Transverse colon (tissue), 4 donors: ENCODE measurements around the gene MAMDC4. TPM values are rescaled to one million over a fixed set of nuclear protein-coding genes. Genes with fewer than 3 reads are reported as not detected.
A peak's percentile ranks its signal among the peaks of the same experiment; 100 is the strongest.

Source experiments
- DNase-seq: peaks from one replicate; pipeline ENCODE4 v3.0.0-alpha.2; 2019
- H3K27ac ChIP-seq, 4 donors: fragments of 200-600 bp; sonication (generic); 2 replicates each; pipeline ENCODE4 v1.5.1; 2016 to 2018; ENCODE audit warnings: inconsistent platforms in 4 of 4
- H3K27me3 ChIP-seq: fragments of 200-600 bp; sonication (generic); 2 replicates; pipeline ENCODE4 v1.5.1; 2017; ENCODE audit warnings: inconsistent platforms
- H3K36me3 ChIP-seq, 4 donors: fragments of 200-600 bp; sonication (generic); 2 replicates each; pipeline ENCODE4 v1.5.1; 2017 to 2019; ENCODE audit warnings: inconsistent platforms in 4 of 4
- H3K4me1 ChIP-seq, 4 donors: fragments of 200-600 bp; sonication (generic); 2 replicates each; pipeline ENCODE4 v1.5.1; 2017 to 2020; ENCODE audit warnings: inconsistent platforms in 4 of 4
- H3K4me3 ChIP-seq, 4 donors: fragments of 200-600 bp; sonication (generic); 1 replicate in 1 of 4; 2 replicates in 3 of 4; pipeline versions ENCODE4 v1.5.1 to v1.6.1; 2017 to 2019; ENCODE audit warnings: inconsistent platforms in 4 of 4
- H3K9me3 ChIP-seq, 2 donors: fragments of 200-600 bp; sonication (generic); 2 replicates each; pipeline ENCODE4 v1.5.1; 2017 to 2019; ENCODE audit warnings: inconsistent platforms in 2 of 2
- EP300 ChIP-seq: sonication (generic); formaldehyde crosslinking; IDR thresholded peaks from one replicate; pipeline ENCODE4 v1.6.1; 2017; ENCODE audit warnings: antibody characterized with exemption, low read depth
- POLR2A ChIP-seq: fragments of 450-650 bp; IDR thresholded peaks from one replicate; pipeline ENCODE4 v1.6.1; 2016; ENCODE audit warnings: antibody characterized with exemption, mild to moderate bottlenecking, moderate library complexity
- POLR2AphosphoS5 ChIP-seq, 3 donors: sonication (generic); formaldehyde crosslinking; IDR thresholded peaks; one replicate each; pipeline ENCODE4 v1.6.1; 2016; ENCODE audit warnings: antibody characterized with exemption in 3 of 3
- WGBS, 2 donors: methylation state at CpG; one replicate each; pipeline ENCODE4 v1.1.5; 2018; ENCODE audit warnings: low coverage in 1 of 2; 5-methylcytosine and 5-hydroxymethylcytosine counted together
- in situ Hi-C, 4 donors: fragments of 200-750 bp; cut with MboI; loops; one replicate each; pipeline versions ENCODE4 v1.15.0 to v1.15.1; 2017; ENCODE audit warnings: low sequenced_read_pairs in 3 of 4, low pct_ligation_motif_present in 1 of 4, low pct_unique_long_range_greater_than_20kb in 1 of 4
- intact Hi-C: fragments of 100-400 bp; cut with DNase I; formaldehyde crosslinking; loops from one replicate; pipeline ENCODE4 v1.15.1; 2023; ENCODE audit warnings: low total_unique reads
- total RNA-seq, 4 donors: library from RNA; depleted of rRNA; stranded (reverse); fragments of >200 nt; gene quantifications; one replicate each; pipeline ENCODE4 v1.1.0, GENCODE V29; 2016
- TF ChIP-seq, protein P1 (sequence below), 5 experiments: fragments of 200-600 bp in 3 of 5; fragments of 450-650 bp in 2 of 5; sonication (generic) in 3 of 5; IDR thresholded peaks; 1 replicate in 2 of 5; 2 replicates in 3 of 5; pipeline ENCODE4 v1.5.1; 2016 to 2017; ENCODE audit warnings: antibody characterized with exemption in 5 of 5, inconsistent platforms in 3 of 5, mild to moderate bottlenecking in 2 of 5, moderate library complexity in 1 of 5

MAMDC4 gene
- total RNA-seq, 4 donors from 2014 or later, result 11.4 to 52.5 (median 23.2) TPM

DNA sequence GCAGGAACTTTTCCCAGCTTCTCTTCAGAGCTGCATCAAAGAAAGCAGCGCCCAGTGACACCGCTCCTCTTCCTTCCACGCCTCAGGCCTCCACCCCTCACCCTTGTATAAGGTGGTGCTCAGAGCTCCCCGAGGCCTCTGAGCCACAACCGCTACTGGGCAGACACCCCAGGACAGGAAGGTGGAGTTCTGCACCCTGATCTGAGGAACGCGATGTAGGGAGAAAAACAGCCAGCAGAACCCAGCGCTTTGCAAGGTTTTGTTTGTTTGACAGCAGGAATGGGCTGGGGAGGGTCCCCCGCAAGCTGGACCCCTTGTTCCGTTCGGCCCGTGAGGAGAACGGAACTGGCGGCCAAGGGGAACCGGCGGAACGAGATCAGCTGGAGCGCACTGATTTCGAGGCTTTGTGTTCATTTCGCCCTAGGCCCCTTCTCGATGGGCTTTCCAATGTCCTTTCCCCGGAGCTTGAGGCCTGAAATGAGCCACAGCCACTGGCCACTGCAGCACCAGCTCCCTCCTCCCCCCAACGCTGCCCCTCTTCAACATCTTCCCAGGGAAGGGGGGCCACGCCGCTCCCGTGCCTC, 9.8 kb downstream of the MAMDC4 start:
- DNase-seq, result peak; percentile 7
- WGBS, 2 donors, result 87% methylated on average over 26 of the region's 26 CpGs; no CpG with 5 or more reads in 1 of the 2 donors
- in situ Hi-C loops, result no loop called here
- H3K27ac ChIP-seq, result no peak overlapping the region
- H3K4me1 ChIP-seq, result peaks cover 34 to 75% (median 56%) of the 10 kb centered on the region in 4 donors
- no peaks in the 10 kb centered on the region for H3K27me3 ChIP-seq
- peaks cover 0 to 22% (median 11%) of the 10 kb centered on the region in 4 donors for H3K36me3 ChIP-seq
- H3K4me3 ChIP-seq, result no peak overlapping the region
- intact Hi-C loops, result loop anchor here (10.0 kb wide), 1 partner anchor 83 kb away; the partner anchor contains the start of genes C8G and FBXW5
- no peak for TF ChIP-seq POLR2A
- no peak for TF ChIP-seq EP300
- TF ChIP-seq, protein P1, sequence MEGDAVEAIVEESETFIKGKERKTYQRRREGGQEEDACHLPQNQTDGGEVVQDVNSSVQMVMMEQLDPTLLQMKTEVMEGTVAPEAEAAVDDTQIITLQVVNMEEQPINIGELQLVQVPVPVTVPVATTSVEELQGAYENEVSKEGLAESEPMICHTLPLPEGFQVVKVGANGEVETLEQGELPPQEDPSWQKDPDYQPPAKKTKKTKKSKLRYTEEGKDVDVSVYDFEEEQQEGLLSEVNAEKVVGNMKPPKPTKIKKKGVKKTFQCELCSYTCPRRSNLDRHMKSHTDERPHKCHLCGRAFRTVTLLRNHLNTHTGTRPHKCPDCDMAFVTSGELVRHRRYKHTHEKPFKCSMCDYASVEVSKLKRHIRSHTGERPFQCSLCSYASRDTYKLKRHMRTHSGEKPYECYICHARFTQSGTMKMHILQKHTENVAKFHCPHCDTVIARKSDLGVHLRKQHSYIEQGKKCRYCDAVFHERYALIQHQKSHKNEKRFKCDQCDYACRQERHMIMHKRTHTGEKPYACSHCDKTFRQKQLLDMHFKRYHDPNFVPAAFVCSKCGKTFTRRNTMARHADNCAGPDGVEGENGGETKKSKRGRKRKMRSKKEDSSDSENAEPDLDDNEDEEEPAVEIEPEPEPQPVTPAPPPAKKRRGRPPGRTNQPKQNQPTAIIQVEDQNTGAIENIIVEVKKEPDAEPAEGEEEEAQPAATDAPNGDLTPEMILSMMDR (IDR thresholded peaks at IDR 0.05), result no peak
- TF ChIP-seq POLR2AphosphoS5 (IDR thresholded peaks at IDR 0.05), result no peak
- no peaks in the 10 kb centered on the region for H3K9me3 ChIP-seq

DNA sequence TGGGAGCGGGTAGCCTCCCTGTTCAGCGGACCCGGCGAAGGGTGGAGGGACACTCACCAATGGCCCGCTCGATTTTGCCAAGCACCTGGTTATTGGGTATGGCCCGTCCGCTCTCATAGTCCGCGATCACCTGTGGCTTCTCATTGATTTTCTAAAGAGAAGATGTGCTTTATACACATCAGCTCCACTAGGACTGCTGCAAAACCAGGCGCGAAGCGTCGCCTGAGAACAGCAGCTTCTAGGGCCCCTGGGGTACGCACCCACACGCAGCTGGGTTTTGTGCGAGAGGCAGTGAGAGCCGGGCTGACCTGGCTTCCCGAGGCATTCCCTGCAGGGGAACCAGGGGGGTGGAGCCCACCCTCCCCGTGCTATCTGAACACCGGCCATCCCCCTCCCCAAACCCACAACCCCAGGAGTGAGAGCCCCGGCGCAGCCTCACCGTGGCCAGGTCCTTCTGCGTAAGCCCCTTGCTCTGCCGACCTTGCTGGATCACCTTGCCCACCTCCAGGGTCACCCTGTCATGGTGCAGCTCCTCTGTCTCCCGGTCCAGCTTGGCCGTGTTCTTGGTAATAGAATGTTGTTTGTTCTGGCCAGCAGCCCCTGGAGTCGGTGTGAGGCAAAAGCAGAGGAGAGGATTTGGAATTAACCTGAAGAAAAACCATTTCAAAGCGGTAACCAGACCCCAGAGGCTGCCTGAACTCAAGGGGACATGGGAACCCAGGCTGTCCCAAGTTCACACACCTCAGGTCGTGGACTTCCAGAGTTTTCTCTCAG, 10.9 kb downstream of the MAMDC4 start:
- H3K36me3 ChIP-seq, result peaks cover 0 to 22% (median 11%) of the 10 kb centered on the region in 4 donors
- TF ChIP-seq, protein P1 (IDR thresholded peaks at IDR 0.05), result no peak
- TF ChIP-seq POLR2A (no peak), EP300 (no peak)

DNA sequence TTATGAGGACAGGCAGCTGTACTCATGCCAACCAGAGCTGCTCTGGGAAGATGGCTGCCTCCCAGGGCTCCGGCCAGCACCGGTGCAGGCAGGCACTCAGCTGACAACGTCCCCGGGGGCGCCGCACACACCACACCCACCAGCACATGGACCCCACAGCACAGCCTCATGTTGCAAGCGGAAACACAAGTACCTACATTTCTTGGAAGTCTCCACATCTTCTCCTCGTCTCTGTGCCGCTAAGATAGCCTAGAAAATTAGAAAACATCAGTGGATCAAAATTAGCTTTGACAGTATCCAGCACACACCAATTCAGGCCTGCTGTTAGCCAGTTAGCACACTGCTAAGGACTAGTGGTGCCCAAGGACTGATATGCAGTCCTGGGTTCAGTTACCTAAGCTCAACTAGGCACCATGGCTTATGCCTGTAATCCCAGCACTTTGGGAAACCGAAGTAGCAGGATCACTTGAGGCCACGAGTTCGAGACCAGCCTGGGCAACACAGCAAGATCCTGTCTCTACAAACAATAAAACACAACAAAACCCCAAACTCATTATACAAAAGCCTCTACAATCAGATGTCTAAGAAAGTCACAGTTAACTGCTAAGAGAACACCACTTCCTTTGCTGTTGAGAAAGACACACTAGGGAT, 11.6 kb downstream of the MAMDC4 start:
- Histone ChIP-seq H3K36me3 (peaks cover 0 to 22% (median 11%) of the 10 kb centered on the region in 4 donors), H3K9me3 (no peaks in the 10 kb centered on the region), H3K27ac (no peak overlapping the region), H3K27me3 (no peaks in the 10 kb centered on the region), H3K4me3 (no peak overlapping the region), H3K4me1 (peaks cover 18 to 63% (median 43%) of the 10 kb centered on the region in 4 donors)
- DNase-seq, result no peak
- intact Hi-C loops (loop anchor here (10.0 kb wide), 1 partner anchor 81 kb away; the partner anchor contains the start of genes C8G and FBXW5), in situ Hi-C loops (no loop called here)
- TF ChIP-seq, protein P1 (IDR thresholded peaks at IDR 0.05), result no peak
- TF ChIP-seq EP300 (no peak), POLR2A (no peak), POLR2AphosphoS5 (IDR thresholded peaks at IDR 0.05) (no peak)
- WGBS, 2 donors, result 91% methylated on average over 12 of the region's 12 CpGs; no CpG with 5 or more reads in 1 of the 2 donors

More for the DNA sequence above, 10.9 kb downstream of the MAMDC4 start:
- intact Hi-C loops, result loop anchor here (10.0 kb wide), 1 partner anchor 82 kb away; the partner anchor contains the start of genes C8G and FBXW5
- no peak overlapping the region for H3K4me3 ChIP-seq
- no peaks in the 10 kb centered on the region for H3K27me3 ChIP-seq
- 89% methylated on average over 31 of the region's 31 CpGs; no CpG with 5 or more reads in 1 of the 2 donors for WGBS, 2 donors
- no peak overlapping the region for H3K27ac ChIP-seq
- in situ Hi-C loops, result no loop called here
- peak; percentile 6 for DNase-seq
- peaks cover 25 to 70% (median 50%) of the 10 kb centered on the region in 4 donors for H3K4me1 ChIP-seq
- H3K9me3 ChIP-seq, result no peaks in the 10 kb centered on the region
